ENCODE measurements around the gene ERCC6L.

The ERCC6L gene

GRCh38 chrX:72165551-72165950, 73.3 kb downstream of the ERCC6L start:
- no peak for DNase-seq

GRCh38 chrX:72159769-72160168, 79.1 kb downstream of the ERCC6L start:
- DNase-seq, result no peak

GRCh38 chrX:72158773-72159172, 80.1 kb downstream of the ERCC6L start:
- DNase-seq, result no peak
